HFF-Myc (cell line): ENCODE measurements around the gene TM7SF2.

Experiments used
- DNase-seq: peaks from one replicate; pipeline ENCODE4 v3.0.0-alpha.2; 2011; ENCODE audit warnings: low read depth; ENCODE audit errors: extremely low read depth
- H3K4me3 ChIP-seq: replicated peaks from 2 replicates; pipeline ENCODE4 v1.5.1; 2011; ENCODE audit warnings: low read depth, mild to moderate bottlenecking, control low read depth, low read length
- CTCF ChIP-seq: IDR thresholded peaks from 2 replicates; pipeline ENCODE4 v1.5.1; 2012; ENCODE audit warnings: mild to moderate bottlenecking, low read depth, low read length, control low read depth; ENCODE audit errors: missing control alignments

TM7SF2 gene

GRCh38 chr11:65113839-65114238 lies 2.2 kb downstream of the TM7SF2 start:
- no peak for TF ChIP-seq CTCF
- no peak for DNase-seq
- H3K4me3 ChIP-seq = no peak overlapping the region

- no peak for TF ChIP-seq CTCF
- H3K4me3 ChIP-seq = no peak overlapping the region
- no peak for DNase-seq
These were observed 3.0 kb downstream of the TM7SF2 start for GRCh38 chr11:65114538-65115171.

- no peak for DNase-seq
- TF ChIP-seq CTCF = no peak
- H3K4me3 ChIP-seq = peak overlapping the region; percentile 94; the same call in 1 of the 2 replicates
These were observed 3.9 kb downstream of the TM7SF2 start for GRCh38 chr11:65115361-65116082.

GRCh38 chr11:65116370-65117205 lies 4.9 kb downstream of the TM7SF2 start:
- no peak for DNase-seq
- H3K4me3 ChIP-seq = peak overlapping the region; percentile 94
- TF ChIP-seq CTCF = no peak

GRCh38 chr11:65117206-65118096 lies 5.8 kb downstream of the TM7SF2 start, which contains the start of gene ZNHIT2:
ZNHIT2 (minus strand) TSS chr11:65117701; CDS start chr11:65117653, 48 bp downstream.
- DNase-seq = peak; percentile 96
- TF ChIP-seq CTCF = peak; percentile 91
- H3K4me3 ChIP-seq = peak within 1 kb of the TSS; percentile 94
